Activated CD4-positive, alpha-beta T cell treated with anti-CD3 and anti-CD28 coated beads for 24 hours (primary cell): ENCODE results near the gene PELI3.
A peak's percentile ranks its signal among the peaks of the same experiment; 100 is the strongest.

ENCODE experiments used
- DNase-seq, 2 donors: peaks; one replicate each; pipeline ENCODE4 v3.0.0-alpha.2; 2020; ENCODE audit warnings: low read depth in 2 of 2

PELI3 gene

DNA sequence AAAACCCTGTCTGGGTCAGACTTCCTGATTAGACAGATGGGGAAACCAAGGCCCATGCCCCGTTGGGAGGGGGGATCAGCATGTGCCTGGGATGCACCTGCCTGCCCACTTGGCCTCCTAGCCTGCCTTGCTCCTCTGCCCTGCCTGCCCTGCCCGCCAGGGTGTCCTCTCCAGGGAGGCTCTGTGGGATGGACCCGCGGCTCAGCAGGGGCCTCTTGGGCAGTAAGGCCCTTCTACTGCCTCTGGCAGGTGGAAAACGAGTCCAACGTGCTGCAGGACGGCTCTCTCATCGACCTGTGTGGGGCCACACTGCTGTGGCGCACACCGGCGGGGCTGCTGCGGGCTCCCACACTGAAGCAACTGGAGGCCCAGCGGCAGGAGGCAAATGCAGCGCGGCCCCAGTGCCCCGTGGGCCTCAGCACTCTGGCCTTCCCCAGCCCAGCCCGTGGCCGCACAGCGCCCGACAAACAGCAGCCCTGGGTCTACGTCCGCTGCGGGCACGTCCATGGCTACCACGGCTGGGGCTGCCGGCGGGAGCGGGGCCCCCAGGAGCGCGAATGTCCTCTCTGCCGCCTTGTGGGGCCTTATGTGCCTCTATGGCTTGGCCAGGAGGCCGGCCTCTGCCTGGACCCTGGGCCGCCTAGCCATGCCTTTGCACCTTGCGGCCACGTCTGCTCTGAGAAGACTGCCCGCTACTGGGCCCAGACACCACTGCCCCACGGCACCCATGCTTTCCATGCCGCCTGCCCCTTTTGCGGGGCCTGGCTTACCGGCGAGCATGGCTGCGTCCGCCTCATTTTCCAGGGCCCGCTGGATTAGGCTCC, 8.9 kb downstream of the PELI3 start:
- DNase-seq = no peak

DNA sequence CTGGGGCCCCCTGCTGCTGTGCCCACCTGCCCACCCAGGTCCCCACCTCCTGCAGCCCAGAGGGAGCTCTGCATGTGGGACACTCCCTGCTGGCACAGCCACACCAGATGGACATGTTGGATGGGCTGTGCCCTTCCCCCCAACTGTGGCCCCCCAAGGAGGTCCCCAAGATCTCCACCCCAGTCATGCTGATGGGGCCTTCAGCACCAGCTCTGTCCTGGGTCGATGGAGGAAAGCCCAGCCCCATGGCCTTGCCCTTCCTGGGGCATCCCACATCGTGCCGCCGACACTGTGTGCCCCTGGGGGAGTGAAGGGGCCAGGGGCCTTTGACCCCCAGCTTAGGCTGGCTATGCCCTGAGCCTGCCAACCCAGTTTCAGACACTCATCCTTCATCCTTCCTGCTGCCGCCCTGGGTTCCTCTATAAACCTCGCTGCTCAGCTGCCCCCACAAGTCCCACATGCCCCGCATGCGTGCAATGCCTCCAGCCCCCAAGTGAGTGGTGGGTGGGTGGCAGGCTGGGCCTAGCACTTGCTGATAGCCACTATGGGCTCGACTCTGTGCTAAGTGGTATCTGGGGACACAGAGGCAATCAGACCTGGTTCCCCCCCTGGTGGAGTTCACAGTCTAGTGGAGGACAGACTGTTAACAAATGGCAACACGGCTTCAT, 9.6 kb downstream of the PELI3 start:
- no peak for DNase-seq

DNA sequence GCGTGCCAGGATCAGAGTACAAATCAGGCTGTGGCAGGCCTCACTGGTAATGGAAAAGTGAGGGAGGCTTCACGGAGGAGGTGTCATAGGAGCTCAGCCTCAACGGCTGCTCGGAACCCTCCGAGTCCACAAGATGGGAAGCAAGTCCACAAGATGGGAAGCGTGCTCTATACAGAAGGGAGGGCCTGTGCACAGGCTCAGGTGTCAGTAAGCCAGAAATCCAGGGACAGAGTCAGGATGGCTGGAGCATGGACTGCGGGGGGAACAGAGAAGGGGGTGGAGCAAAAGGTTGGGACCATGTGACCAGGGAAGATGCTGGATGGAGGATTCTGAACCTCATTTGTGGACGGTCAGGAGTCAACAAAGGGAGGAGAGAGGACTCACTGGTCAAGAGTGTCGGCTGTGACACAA, 10.1 kb downstream of the PELI3 start:
- no peak for DNase-seq

DNA sequence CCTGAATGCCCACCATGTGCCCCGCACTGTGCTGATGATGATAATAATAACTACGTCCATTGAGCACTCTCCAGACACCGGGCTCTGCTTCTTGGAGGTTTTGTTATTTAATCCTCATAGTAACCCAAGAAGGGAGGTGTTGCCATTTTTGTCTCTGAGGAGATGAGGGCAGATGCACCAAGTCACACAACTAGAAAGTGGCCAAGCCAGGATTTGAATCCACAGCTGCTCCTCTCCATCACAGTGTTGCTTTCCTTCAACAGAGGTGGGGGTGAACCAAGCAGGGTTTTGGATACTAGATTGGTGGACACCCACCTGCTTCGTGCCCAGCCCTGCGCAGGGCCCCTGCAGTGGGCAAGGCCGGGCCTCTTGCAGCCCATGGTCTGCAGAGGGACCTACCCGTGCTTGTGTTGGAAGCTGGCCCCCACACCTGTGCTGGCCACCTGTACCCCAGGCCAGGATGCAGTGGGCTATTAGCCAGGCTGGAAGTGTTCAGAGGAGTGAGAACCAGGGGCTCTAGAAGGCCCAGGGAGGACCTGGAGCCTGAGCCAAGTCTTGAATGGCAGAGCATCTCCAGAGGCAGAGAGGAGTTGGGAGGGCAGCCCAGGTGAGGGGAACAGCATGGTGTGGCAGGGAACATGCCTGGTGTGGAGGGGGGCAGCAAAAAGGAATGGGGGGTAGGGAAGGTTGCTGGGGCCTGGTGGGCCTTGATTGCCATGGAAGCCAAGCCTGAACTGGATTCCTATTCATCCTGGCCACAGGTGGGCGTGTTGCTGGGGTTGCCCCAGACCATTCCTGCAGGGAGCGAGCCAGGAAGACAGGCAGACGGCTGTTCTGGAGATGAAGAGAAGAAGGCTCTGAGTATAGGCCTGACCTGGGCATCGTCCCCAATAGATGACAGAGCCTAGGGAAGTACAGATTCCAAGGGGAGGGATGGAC, 10.8 kb downstream of the PELI3 start:
- no peak for DNase-seq

DNA sequence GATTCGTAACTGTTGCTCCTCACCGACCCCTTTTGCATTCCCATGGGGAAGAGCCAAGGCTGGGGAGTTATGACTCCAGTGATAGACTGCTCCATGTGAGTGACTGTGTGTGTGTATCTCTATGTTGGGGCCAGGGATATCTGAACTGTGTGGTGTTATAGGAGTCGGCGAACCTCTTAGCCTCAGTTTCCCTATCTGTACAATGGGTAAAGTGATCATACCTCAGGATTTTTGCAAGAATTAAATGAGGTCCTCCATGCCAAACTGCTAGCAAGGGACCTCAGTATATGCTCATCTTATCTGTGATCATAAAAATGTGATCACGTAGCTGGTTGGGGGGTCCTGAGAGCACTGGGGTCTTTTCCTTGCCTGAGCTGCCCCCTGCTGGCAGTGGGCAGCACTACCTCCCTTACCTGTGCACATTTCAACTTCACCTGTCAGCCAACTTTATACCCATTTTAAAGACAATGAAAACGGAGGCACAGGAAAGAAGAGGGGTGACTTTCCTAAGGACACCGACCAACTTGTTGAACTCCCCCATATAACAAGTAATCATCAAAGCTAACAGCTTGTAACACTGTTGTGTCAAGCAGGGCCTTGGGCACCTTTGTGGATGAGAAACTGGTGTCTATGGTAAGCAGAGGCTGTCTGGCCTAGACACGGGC, 12.2 kb downstream of the PELI3 start:
- no peak for DNase-seq

DNA sequence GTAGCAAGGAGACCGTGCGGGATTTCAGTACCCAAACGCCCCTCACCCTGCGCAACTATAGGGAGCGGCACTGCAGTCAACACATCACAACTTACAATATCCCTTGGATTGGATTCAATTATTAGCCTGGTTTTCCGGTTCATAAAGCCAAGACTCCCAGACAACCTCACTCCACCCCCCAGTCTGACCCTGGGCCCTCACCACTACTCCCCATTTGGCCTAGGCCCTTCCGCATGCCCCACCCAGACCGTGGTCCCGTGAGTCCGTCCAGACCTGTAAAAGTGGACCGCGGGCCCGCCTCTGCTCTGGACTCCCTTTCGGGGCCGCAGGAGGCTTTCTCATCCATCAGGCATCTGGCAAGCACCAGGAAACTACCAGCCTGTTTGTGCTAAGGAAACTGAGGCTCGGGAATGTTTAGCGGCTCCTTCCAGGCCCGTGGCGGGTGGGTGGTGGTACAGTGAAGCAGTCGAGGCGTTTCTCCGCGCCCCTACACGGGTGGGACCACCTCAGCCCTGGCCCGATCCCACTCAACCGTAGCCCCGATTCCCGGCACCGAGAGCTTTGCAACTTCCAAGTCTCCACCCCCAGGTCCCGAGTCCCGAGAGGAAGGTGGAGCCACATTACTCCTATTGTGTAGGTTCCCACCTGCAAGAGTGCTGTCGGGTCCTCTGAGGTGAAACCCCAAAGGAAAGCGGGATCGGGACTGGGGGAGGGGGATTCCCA, 12.8 kb downstream of the PELI3 start:
- no peak for DNase-seq

DNA sequence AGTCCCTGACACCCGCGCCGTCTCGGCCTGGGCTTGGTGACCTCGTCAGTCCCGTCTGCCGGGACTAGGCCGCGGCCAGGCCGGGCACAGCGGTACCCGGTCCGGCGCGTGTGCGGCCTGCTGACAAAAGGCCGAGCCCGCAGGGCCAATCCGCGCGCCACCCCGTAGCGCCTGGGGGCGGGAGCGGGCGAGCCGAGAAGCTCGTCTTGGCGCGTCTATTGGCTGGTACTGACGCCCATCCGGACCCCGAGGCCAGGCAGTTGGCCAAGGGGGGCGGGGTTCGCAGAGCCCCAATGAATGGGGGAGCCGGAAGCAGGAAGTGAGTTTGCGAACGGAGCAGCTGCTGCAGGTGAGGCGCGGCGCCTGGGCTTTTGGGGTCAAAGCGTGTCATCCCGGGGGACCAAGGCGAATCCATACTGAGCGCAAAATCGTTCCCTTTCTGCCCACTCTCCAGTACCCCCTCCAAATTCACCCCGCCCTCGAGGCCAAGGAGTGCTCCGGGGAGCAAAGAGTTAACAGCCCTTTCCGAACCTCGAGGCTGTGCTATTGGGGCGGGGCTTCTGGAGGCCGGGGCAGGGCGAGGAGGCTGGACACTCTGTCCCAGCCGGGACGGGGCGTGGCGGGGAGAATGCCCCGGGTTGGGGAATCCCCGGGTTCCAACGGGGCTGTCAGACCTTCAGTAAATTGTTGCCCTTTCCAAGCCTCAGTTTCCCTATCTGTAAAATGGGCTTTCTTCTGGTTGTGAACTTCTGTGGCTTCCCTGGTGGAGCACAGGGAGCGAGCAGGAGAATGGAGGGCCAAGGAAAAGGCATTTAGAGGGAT, 13.6 kb downstream of the PELI3 start, which contains the start of gene DPP3:
TSS of gene DPP3 (plus strand) at position 318 of the 822 bp plus-strand sequence. CDS start 1,767 bp downstream, outside the sequence.
- peak; percentile 92 to 95 for DNase-seq

DNA sequence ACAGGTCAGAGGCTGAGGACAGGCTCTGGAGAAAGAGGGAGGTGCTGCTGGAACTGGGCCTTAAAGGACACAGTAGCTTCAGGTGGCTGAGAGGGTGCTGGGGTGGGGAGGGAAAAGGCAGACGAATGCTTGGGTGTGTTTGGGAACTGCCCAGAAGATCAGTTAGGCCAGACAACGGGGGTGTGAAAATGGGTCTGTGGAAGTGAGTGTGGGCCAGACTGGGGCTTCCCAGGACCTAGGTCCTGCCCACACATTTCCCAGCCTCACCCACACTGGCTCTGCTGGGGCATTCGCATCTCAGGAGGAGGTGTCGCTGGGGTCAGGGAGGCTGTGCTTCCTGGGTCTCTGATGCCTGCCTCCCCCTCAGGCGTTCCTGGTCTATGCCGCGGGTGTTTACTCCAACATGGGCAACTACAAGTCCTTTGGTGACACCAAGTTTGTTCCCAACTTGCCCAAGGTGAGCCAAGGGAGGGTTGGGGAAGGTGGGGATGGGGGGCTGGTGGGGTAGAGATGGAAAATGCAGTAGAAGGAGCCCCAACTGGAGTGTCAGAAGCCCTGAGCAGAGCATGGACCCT, 18.2 kb downstream of the PELI3 start:
- no peak for DNase-seq

DNA sequence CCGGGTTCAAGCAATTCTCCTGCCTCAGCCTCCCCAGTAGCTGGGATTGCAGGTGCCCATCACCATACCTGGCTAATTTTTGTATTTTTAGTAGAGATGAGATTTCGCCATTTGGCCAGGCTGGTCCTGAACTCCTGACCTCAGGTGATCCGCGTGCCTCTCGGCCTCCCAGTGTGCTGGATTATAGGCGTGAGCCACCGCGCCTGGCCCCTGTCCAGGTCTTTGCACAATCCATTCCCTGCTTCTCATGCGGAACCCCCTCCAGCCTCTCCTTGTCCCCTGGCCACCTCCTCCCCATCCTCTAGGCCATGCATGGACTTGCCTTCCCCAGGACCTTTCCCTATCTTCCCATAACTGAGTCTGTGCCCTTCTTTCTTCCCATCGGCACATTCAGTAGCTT, 22.3 kb downstream of the PELI3 start:
- no peak for DNase-seq

DNA sequence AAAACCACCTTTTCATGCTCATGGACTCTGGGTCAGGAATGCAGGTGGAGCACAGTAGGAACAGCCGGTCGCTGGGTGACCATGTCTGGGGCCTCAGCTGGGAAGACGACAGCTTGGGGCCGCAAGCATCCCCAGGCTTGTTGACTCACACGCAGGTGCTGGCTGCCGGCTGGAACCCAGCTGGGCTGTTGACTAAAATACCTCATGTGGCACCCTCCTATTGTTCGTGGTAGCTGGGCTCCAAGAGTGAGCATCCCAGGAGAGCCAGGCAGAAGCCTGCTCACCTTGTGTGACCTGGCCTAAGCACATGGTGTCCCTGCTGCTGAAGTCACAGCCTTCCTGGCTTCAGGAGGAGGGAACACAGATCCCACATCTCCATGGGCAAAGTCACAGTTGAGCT, 22.9 kb downstream of the PELI3 start:
- DNase-seq = no peak

DNA sequence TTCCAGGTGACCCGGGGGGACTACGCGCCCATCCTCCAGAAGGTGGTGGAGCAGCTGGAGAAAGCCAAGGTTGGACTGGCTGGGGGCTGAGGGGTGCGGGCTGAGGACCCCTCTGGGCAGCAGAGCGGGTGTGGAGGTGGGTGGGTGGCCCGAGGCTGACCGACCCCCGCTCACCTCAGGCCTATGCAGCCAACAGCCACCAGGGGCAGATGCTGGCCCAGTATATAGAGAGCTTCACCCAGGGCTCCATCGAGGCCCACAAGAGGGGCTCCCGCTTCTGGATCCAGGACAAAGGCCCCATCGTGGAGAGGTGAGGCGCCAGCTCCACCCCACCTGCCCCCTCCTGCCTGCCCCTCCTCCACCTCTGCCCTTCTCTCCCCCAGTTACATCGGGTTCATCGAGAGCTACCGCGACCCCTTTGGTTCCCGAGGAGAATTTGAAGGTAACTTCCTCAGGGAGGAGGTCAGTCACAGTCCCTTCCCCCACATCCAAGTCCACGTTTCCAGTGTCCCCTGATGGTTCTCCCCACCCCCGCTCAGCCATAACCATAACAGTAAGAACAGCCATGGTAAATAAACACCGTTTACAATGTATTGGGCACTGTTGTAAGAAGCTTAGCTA, 24.7 kb downstream of the PELI3 start:
- no peak for DNase-seq

DNA sequence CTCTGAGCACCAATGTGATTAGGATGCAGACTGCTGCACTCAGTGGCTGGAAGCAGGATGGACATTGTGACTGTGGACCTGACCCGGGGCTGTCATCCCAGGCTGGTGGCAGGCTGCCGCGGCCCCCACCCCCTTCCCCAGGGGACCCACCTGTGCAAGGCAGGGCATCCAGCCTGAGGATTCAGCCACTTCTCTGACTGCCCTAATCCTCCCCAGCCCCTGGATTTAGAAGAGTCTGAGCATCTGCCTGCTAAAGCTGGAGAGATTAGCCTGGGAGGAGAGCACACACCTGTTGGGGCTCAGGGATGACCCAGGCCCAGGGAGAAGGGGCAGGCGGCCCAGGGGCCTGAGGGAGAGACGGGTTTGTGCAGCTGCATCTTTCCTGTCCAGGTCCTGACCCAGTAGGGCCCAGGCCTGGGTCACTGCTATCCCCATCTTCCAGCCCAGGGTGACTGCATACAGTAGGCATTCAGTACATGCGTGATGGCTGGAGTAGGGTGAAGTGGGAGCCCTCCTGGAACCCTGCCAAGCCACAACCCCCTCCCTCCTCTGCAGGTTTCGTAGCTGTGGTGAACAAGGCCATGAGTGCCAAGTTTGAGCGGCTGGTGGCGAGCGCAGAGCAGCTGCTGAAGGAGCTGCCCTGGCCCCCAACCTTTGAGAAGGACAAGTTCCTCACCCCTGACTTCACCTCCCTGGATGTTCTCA, 25.6 kb downstream of the PELI3 start:
- DNase-seq = no peak

DNA sequence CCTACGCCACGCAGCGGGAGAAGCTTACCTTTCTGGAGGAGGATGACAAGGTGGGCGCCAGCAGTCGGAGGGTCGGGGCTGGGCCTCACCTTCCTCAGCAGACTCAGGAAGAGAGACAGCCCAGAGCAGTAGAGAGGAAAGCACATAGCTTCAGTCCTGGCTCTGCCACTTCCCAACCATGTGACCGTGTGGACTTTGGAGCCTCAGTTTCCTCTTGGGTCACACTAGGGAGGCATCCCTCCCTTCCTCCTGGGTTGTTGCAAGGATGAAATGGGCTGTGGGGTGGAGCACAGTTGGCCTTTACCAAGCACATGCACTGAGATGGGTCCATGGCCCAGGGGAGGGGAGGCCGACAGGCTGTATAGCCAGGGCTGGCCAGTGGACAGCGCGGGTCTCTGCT, 26.4 kb downstream of the PELI3 start:
- DNase-seq = no peak

DNA sequence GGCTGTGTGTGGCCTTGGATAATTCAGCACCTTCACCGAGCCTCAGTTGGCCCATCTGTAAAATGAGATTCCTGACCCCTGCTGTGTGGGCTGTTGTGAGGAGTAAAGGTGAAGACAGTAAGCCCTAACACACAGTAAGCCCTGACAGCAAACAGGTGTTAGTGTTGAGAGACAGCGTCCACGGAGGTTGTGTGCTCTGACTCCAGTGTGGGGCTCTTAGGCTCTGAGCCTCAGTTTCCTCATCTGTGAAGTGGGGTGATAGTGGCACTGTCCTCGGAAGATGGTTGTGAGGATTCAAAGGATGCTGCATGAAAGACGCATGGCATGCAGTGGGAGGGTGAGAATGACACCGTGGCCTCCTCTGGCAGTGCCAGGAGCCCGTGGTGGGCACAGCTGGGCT, 27.8 kb downstream of the PELI3 start:
- DNase-seq = no peak

DNA sequence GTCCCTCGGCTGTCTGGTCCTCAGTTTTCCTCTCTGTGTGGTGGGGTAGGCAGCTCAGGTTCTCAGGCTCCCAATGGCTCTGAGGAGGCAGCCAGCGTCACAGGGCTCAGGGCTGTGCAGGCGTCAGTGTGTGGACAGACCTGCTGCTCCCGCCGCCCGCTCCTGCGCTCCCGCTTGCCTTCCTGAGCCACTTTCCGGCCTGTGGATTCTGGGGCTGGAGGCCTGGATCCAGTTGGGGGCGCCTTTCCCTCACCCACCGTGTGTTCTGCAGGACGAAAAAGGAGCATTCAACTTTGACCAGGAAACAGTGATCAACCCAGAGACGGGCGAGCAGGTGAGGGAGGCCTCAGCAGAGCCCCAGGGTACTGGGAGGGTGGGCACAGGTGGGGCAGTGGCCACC, 28.2 kb downstream of the PELI3 start:
- DNase-seq = no peak

DNA sequence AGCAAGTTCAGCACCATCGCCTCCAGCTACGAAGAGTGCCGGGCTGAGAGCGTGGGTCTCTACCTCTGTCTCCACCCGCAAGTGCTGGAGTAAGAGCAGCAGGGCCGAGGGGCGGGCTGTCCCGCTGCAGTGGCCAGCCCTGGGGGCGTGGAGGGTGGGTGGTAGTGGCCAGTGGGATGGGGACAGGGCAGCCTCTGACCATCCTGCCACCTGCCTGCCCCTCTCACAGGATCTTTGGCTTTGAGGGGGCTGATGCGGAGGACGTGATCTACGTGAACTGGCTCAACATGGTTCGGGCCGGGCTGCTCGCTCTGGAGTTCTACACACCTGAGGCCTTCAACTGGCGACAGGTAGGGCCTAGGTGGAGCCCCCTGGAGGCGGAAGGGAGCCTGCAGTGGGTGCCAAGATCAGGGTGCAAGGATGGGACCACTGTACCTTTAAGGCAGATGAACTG, 28.7 kb downstream of the PELI3 start:
- peak in 1 of 2 donors; percentile 10 for DNase-seq

DNA sequence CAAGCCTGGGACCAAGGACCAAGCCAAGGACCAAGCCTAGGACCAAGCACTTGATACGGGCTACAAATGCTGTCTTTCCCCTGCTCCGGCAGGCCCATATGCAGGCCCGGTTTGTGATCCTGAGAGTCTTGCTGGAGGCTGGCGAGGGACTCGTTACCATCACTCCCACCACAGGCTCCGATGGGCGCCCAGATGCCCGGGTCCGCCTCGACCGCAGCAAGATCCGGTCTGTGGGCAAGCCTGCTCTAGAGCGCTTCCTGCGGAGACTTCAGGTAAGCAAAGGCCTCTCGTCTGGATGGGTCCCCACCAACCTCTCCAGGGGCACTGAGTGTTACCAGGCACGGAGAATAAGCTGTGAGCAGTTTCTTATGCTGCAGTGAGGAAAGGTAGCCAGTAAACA, 30.5 kb downstream of the PELI3 start:
- DNase-seq = no peak

DNA sequence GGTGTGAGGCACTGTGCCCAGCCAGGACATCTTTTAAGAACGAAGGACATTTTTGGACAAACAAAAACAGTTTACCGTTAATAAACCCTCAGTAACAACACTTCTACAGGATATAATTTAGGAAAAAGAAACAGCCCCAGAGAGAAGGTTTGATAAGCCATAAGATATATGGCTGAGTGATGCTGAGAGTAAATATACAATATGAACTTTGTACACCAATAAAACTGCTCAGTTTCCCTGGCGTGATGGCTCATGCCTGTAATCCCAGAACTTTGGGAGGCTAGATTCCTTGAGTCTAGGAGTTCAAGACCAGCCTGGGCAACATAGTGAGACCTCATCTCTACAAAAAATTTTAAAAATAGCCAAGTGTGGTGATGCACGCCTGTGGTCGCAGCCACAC, 31.8 kb downstream of the PELI3 start:
- DNase-seq = no peak
